Measurements from ENCODE around the gene INTS4.
"Not testable (repeated sequence)": the region's sequence is repeated elsewhere in the genome, so short reads cannot be mapped to it uniquely, and the experiment has no call there.

The INTS4 gene

GRCh38 chr11:77943296-77943695 lies 51.2 kb downstream of the INTS4 start:
- DNase-seq, result peak; percentile 52

GRCh38 chr11:77942465-77942864 lies 52.0 kb downstream of the INTS4 start:
- DNase-seq, result not testable (repeated sequence)

DNA sequence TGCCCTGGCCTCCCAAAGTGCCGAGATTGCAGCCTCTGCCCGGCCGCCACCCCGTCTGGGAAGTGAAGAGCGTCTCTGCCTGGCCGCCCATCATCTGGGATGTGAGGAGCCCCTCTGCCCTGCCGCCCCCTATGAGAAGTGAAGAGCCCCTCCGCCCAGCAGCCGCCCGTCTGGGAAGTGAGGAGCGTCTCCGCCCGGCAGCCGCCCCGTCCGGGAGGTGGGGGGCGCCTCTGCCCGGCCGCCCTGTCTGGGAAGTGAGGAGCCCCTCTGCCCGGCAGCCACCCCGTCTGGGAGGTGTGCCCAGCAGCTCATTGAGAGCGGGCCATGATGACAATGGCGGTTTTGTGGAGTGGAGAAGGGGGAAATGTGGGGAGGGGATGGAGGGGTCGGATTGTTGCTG lies 60.9 kb downstream of the INTS4 start:
- not testable (repeated sequence) for DNase-seq

- DNase-seq, result peak; percentile 50
These were observed 63.9 kb downstream of the INTS4 start for GRCh38 chr11:77930334-77931208.

- DNase-seq, result not testable (repeated sequence)
These were observed 76.8 kb downstream of the INTS4 start for GRCh38 chr11:77917713-77918112.

- peak; percentile 87 for DNase-seq
These were observed 80.1 kb downstream of the INTS4 start for GRCh38 chr11:77914307-77914791.

DNA sequence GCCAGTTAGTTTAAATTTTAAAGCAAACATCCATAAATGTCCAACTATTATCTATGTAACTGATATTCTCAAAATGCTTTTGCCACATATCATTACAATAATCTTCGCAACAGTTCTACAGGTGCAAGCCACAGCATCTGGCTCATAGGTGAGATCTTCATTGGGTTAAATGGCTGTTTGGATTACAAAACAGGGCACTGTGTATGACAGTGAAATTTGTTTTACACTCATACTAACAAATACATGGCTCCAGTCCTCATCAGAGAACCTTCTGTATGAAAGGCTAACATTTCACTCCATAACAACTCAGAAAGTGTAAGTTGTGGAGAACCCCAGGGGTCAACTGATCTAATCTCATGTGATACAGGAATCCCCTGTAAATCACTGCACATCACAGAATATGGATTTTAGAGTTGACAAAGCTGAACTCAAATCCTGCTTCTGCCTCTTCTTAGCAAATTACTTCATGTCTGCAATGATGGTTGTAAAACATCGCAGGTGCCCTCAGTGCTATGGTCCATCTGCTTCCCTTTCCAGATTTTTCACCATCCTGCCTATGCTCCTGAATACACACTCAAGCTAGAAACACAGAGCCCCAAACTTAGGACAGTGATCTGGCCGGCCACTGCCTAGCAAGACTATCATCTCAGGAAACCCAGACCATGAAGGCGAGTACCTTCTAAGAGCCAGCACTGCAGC lies 80.7 kb downstream of the INTS4 start:
- DNase-seq, result peak; percentile 4

DNA sequence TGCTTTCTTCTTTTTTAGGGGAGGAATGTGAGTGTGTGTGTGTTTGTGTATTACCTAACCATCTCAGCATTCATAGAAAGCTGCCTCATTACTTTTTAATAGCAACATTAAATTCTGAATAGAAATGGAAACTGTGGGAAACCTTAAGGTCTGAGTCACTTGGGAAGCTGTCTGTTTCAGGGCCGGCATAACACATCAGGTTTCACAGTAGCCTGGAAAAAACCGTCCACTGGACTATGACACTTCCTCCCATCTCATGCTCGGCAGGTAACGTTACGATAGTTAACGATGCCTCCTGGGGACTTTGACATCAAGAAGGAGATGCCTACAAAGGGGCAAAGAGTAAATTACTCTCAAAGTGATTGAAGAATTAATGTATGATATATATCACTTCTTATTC lies 83.6 kb downstream of the INTS4 start:
- peak; percentile 8 for DNase-seq

DNA sequence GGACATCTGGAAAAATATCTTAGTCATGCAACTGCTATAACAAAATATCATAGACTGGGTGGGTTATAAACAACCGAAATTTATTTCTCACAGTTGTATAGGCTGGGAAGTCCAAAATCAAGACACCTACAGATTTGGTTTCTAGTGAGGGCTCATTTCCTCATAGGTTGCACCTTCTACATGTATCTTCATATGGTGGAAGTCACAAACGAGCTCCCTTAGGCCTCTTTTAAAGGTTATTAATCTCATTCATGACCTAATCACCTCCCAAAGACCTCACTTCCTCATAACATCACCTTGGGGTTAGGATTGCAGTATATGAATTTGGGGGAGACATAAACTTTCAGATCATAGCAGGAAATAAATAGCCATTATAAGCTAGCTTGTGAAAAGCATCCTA lies 85.2 kb downstream of the INTS4 start:
- no peak for DNase-seq

DNA sequence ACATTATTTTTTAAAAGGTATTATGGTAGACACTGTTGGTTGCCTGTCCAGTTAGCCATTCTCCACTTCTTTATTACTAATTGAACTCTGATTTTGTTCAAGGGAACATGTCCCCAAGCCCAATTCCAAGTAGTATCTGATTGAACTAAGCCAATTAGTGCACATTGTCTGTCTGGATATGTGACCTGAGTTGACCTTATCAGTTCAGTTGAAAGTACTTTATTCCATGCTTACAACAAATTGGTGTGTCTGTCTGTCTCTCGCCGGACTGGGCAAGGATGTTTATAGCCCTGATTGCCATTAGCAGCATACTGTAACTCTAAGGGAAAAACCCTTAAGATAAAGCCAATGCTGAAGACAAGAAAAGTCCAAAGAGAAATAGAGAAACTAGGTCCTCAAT lies 85.6 kb downstream of the INTS4 start:
- no peak for DNase-seq

DNA sequence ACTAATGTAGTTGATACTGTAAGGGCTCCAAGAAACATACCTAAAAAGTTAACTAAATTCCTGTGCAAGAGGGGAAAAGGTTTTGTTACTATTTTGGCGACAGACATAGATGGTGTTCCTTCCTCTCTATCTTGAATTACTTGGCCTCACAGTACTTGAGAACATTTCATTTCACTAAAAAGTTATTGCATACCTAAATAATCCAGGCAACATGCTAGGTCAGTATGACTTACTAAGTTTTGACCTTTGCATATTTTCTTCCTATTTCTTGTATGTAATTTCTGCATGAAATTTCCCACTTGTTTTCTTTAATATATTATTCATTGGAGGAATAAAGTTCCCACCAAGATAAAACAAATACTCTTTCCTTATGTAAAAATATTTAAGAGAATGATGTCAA lies 99.5 kb downstream of the INTS4 start:
- not testable (repeated sequence) for DNase-seq

GRCh38 chr11:77891703-77892102 lies 102.8 kb downstream of the INTS4 start:
- not testable (repeated sequence) for DNase-seq

GRCh38 chr11:77891256-77891655 lies 103.2 kb downstream of the INTS4 start:
- not testable (repeated sequence) for DNase-seq

DNA sequence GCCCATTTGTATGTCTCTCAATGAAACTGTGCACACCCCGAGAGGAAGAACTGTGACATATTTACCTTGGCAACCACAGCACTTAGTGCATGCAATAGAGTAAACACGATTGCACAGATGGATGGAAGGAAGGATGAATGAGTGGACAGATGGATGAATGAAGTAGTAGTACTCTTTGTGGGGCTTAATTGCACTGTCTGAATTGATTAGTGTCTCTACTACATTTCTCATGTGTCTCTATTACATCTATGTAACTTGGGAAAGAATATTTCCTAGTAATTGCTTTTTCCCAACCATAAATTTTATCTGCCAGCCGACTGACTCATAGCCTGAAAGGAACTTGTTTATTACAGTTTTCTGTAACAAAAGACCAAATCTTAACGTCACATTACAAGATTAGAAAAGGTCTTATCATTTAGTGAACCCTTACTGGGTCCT lies 103.8 kb downstream of the INTS4 start:
- DNase-seq, result not testable (repeated sequence)

DNA sequence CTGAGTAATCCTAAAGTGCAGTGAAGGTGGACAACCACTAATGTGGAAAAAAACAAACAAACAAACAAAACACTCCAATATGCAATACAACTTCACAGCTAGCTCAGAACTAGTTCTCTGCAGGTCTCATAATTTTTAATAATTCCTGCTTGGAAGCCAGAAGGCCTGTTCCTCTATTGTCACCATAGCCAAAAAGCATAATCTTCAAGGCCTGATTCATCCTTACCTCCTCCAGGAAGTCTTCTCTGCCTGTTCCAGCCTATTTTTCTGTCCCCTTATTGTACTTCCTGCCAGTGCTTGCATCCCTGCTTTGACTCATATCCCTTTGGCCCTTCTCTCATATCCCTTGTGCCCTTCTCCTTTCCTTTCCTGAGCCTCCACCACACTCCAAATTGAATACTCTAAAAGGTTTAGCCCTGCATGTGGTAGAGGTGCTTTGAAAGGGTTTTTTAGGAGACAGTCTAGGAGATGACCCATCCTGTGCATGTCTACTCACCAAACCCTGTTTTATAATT lies 104.3 kb downstream of the INTS4 start:
- not testable (repeated sequence) for DNase-seq

DNA sequence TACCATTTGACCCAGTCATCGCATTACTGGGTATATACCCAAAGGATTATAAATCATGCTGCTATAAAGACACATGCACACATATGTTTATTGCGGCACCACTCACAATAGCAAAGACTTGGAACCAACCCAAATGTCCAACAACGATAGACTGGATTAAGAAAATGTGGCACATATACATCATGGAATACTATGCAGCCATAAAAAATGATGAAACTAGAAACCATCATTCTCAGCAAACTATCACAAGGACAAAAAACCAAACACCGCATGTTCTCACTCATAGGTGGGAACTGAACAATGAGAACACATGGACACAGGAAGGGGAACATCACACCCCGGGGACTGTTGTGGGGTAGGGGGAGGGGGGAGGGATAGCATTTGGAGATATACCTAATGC lies 105.4 kb downstream of the INTS4 start:
- not testable (repeated sequence) for DNase-seq

GRCh38 chr11:77886401-77886800 lies 108.1 kb downstream of the INTS4 start:
- no peak for DNase-seq

GRCh38 chr11:77884829-77885190 lies 109.7 kb downstream of the INTS4 start:
- DNase-seq, result no peak

GRCh38 chr11:77884186-77884828 lies 110.2 kb downstream of the INTS4 start:
- DNase-seq, result peak; percentile 39

GRCh38 chr11:77883775-77884174 lies 110.7 kb downstream of the INTS4 start:
- DNase-seq, result no peak

- no peak for DNase-seq
These were observed 112.1 kb downstream of the INTS4 start for GRCh38 chr11:77882396-77882795.

- DNase-seq, result peak; percentile 32
These were observed 115.2 kb downstream of the INTS4 start for GRCh38 chr11:77879218-77879617.

DNA sequence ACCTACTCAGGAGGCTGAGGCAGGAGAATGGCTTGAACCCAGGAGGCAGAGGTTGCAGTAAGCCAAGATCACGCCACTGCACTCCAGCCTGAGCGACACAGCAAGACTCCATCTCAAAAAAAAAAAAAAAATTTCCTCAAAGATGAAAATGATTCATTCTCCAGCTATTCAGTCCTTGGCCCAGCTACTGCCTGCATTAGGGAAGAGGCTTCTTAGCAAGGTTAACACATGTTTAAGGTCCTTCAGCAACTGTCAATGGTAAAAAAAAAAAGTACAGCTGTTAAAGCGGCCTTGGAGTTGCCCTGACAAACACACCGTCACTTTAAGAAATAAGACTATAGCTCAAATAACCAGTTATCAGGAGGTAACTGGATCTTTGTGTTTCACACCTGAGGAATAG lies 116.2 kb downstream of the INTS4 start:
- DNase-seq, result peak; percentile 88
